ENCODE results near the gene LRRC23. TPM values are rescaled to one million over a fixed set of nuclear protein-coding genes. Genes with fewer than 3 reads are reported as not detected.

Gene LRRC23
- total and polyA plus RNA-seq, 2 of the 13 experiments (the other 11 are each of a cell fraction or from before 2014, with no cell fraction given): 6.0 to 7.8 TPM

DNA sequence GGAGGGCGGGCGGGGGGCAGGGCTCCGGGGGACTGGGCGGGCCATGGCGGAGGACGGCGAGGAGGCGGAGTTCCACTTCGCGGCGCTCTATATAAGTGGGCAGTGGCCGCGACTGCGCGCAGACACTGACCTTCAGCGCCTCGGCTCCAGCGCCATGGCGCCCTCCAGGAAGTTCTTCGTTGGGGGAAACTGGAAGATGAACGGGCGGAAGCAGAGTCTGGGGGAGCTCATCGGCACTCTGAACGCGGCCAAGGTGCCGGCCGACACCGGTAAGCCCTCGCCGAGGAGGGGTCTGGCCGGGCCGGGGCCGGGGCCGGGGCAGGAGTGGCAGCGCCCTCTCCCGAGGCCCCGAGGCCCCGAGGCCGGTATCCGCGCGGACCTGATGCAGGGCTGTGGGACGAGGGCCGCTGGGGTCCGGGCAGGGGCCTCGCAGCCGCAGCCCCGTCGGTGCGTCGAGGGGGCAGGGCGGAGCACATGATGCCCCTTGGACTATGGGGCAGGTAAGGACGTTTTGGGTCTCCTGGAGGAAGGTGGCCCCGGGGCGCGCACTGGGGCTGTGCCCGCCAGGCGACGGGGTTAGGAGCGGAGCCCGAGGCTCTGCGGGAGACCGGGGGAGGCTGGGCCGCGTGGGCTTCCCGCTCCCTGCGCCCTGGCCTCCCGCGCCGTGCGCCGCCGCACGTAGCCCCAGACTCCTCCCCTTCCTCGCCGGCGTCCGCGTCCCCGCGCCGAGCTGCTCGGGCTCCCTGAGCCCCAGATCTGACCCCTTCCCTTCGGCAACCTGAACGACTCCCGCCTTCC lies 37.0 kb upstream of the LRRC23 start, which contains the start of gene TPI1 (continued):
- TF ChIP-seq, protein P1, sequence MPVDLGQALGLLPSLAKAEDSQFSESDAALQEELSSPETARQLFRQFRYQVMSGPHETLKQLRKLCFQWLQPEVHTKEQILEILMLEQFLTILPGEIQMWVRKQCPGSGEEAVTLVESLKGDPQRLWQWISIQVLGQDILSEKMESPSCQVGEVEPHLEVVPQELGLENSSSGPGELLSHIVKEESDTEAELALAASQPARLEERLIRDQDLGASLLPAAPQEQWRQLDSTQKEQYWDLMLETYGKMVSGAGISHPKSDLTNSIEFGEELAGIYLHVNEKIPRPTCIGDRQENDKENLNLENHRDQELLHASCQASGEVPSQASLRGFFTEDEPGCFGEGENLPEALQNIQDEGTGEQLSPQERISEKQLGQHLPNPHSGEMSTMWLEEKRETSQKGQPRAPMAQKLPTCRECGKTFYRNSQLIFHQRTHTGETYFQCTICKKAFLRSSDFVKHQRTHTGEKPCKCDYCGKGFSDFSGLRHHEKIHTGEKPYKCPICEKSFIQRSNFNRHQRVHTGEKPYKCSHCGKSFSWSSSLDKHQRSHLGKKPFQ (CRISPR knock-in tag; IDR thresholded peaks at IDR 0.05; ENCODE audit: insufficient replicate concordance): peak; percentile 87
- TF ChIP-seq BORCS8-MEF2B (CRISPR knock-in tag; IDR thresholded peaks at IDR 0.05): peak; percentile 85
- TF ChIP-seq ZNF383 (CRISPR knock-in tag; IDR thresholded peaks at IDR 0.05; ENCODE audit: borderline replicate concordance): no peak
- peak; percentile 61; the same call in 1 of the 2 replicates for TF ChIP-seq DMAP1 (CRISPR knock-in tag; IDR thresholded peaks at IDR 0.05)
- TF ChIP-seq, protein P2, sequence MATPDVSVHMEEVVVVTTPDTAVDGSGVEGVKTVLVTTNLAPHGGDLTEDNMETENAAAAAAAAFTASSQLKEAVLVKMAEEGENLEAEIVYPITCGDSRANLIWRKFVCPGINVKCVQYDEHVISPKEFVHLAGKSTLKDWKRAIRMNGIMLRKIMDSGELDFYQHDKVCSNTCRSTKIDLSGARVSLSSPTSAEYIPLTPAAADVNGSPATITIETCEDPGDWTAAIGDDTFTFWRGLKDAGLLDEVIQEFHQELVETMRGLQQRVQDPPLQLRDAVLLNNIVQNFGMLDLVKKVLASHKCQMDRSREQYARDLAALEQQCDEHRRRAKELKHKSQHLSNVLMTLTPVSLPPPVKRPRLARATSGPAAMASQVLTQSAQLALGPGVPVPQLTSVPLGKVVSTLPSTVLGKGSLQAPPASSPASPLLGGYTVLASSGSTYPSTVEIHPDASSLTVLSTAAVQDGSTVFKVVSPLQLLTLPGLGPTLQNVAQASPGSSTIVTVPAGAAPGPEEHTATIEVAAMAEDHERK (CRISPR knock-in tag; IDR thresholded peaks at IDR 0.05; ENCODE audit: low read depth): no peak
- TF ChIP-seq ERF (CRISPR knock-in tag; IDR thresholded peaks at IDR 0.05): peak; percentile 50; the same call in 1 of the 2 replicates
- no peak for TF ChIP-seq CHD2 (IDR thresholded peaks at IDR 0.05; ENCODE audit: low read depth, low read length)
- peak; percentile 83; the same call in 1 of the 2 replicates for TF ChIP-seq ZNF138 (CRISPR knock-in tag; IDR thresholded peaks at IDR 0.05; ENCODE audit: low read depth)
- TF ChIP-seq, protein P3, sequence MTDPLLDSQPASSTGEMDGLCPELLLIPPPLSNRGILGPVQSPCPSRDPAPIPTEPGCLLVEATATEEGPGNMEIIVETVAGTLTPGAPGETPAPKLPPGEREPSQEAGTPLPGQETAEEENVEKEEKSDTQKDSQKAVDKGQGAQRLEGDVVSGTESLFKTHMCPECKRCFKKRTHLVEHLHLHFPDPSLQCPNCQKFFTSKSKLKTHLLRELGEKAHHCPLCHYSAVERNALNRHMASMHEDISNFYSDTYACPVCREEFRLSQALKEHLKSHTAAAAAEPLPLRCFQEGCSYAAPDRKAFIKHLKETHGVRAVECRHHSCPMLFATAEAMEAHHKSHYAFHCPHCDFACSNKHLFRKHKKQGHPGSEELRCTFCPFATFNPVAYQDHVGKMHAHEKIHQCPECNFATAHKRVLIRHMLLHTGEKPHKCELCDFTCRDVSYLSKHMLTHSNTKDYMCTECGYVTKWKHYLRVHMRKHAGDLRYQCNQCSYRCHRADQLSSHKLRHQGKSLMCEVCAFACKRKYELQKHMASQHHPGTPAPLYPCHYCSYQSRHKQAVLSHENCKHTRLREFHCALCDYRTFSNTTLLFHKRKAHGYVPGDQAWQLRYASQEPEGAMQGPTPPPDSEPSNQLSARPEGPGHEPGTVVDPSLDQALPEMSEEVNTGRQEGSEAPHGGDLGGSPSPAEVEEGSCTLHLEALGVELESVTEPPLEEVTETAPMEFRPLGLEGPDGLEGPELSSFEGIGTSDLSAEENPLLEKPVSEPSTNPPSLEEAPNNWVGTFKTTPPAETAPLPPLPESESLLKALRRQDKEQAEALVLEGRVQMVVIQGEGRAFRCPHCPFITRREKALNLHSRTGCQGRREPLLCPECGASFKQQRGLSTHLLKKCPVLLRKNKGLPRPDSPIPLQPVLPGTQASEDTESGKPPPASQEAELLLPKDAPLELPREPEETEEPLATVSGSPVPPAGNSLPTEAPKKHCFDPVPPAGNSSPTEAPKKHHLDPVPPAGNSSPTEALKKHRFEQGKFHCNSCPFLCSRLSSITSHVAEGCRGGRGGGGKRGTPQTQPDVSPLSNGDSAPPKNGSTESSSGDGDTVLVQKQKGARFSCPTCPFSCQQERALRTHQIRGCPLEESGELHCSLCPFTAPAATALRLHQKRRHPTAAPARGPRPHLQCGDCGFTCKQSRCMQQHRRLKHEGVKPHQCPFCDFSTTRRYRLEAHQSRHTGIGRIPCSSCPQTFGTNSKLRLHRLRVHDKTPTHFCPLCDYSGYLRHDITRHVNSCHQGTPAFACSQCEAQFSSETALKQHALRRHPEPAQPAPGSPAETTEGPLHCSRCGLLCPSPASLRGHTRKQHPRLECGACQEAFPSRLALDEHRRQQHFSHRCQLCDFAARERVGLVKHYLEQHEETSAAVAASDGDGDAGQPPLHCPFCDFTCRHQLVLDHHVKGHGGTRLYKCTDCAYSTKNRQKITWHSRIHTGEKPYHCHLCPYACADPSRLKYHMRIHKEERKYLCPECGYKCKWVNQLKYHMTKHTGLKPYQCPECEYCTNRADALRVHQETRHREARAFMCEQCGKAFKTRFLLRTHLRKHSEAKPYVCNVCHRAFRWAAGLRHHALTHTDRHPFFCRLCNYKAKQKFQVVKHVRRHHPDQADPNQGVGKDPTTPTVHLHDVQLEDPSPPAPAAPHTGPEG (CRISPR knock-in tag; IDR thresholded peaks at IDR 0.05): no peak; the same call in 1 of the 2 replicates
- TF ChIP-seq TP53 (CRISPR knock-in tag; conservative IDR thresholded peaks at IDR 0.05): no peak
- TF ChIP-seq, protein P4, sequence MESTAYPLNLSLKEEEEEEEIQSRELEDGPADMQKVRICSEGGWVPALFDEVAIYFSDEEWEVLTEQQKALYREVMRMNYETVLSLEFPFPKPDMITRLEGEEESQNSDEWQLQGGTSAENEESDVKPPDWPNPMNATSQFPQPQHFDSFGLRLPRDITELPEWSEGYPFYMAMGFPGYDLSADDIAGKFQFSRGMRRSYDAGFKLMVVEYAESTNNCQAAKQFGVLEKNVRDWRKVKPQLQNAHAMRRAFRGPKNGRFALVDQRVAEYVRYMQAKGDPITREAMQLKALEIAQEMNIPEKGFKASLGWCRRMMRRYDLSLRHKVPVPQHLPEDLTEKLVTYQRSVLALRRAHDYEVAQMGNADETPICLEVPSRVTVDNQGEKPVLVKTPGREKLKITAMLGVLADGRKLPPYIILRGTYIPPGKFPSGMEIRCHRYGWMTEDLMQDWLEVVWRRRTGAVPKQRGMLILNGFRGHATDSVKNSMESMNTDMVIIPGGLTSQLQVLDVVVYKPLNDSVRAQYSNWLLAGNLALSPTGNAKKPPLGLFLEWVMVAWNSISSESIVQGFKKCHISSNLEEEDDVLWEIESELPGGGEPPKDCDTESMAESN (CRISPR knock-in tag; conservative IDR thresholded peaks at IDR 0.05): peak; percentile 78
- no peak for TF ChIP-seq ATAD3A (CRISPR knock-in tag; IDR thresholded peaks at IDR 0.05)
- no peak for TF ChIP-seq EZH2 (conservative IDR thresholded peaks at IDR 0.05; ENCODE audit: low read depth, low read length)
- 0 out of 2 replicates have a peak, but pooled peaks have one; percentile 12 for TF ChIP-seq ZNF263 (CRISPR knock-in tag; IDR thresholded peaks at IDR 0.05)
- TF ChIP-seq CENPT (CRISPR knock-in tag; IDR thresholded peaks at IDR 0.05; ENCODE audit: low read depth): no peak
- TF ChIP-seq, protein P5, sequence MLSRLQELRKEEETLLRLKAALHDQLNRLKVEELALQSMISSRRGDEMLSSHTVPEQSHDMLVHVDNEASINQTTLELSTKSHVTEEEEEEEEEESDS (CRISPR knock-in tag; IDR thresholded peaks at IDR 0.05; ENCODE audit: borderline replicate concordance): no peak
- TF ChIP-seq MYC (CRISPR knock-in tag; IDR thresholded peaks at IDR 0.05; ENCODE audit: borderline replicate concordance): peak; percentile 67; the same call in 1 of the 2 replicates
- TF ChIP-seq TAF15 (IDR thresholded peaks at IDR 0.05; ENCODE audit: low read depth, low read length, poor library complexity, severe bottlenecking): no peak
